H1 (cell line): ENCODE results near the gene PPP1R3F. TPM values are rescaled to one million over a fixed set of nuclear protein-coding genes. Genes with fewer than 3 reads are reported as not detected.

Experiments used
- CTCF ChIA-PET: fragments of 300-600 bp; sonication (Branson Sonifier 250); formaldehyde crosslinking; loops from one replicate; lab custom pipeline; 2021; ENCODE audit not compliant: partially characterized antibody; lab: Charles Lee
- POLR2A ChIA-PET: fragments of 300-600 bp; sonication (Branson Sonifier 250); formaldehyde crosslinking; loops from one replicate; lab custom pipeline; 2021; ENCODE audit warnings: inconsistent platforms; ENCODE audit not compliant: partially characterized antibody; lab: Charles Lee
- DNase-seq, 2 experiments: peaks; one replicate each; pipeline versions ENCODE4 v3.0.0 to v3.0.0-alpha.2; 2010 to 2022; ENCODE audit warnings: low spot score in 2 of 2, low read depth in 1 of 2, mixed read lengths in 1 of 2
- FAIRE-seq: peaks from 2 replicates; lab custom pipeline; 2011; peaks lifted over from hg19 to GRCh38; lab: Jason Lieb, UNC
- H2AFZ ChIP-seq: 2 replicates; pipeline ENCODE4 v1.8.1; 2012; ENCODE audit warnings: low read length, inconsistent platforms
- H2AK5ac ChIP-seq: 2 replicates; pipeline ENCODE4 v1.6.1; 2013; ENCODE audit warnings: low read depth, low read length
- H2BK120ac ChIP-seq: replicated peaks from 2 replicates; pipeline ENCODE3; 2013; ENCODE audit warnings: low read depth, low read length, inconsistent platforms
- H2BK12ac ChIP-seq: 2 replicates; pipeline ENCODE4 v1.6.1; 2013; ENCODE audit warnings: low read depth, low read length
- H2BK15ac ChIP-seq: 2 replicates; pipeline ENCODE4 v1.6.1; 2013; ENCODE audit warnings: low read length
- H2BK20ac ChIP-seq: 2 replicates; pipeline ENCODE4 v1.6.1; 2013; ENCODE audit warnings: low read length
- H2BK5ac ChIP-seq: 2 replicates; pipeline ENCODE4 v1.6.1; 2013; ENCODE audit warnings: low read depth, low read length
- H3K14ac ChIP-seq: 2 replicates; pipeline ENCODE4 v1.6.1; 2013; ENCODE audit warnings: inconsistent platforms; ENCODE audit not compliant: insufficient read length
- H3K18ac ChIP-seq: 2 replicates; pipeline ENCODE4 v1.6.1; 2013; ENCODE audit warnings: low read length; ENCODE audit errors: extremely low read depth
- H3K23ac ChIP-seq: 2 replicates; pipeline ENCODE4 v1.6.1; 2013; ENCODE audit warnings: inconsistent platforms; ENCODE audit not compliant: insufficient read length
- H3K23me2 ChIP-seq: 2 replicates; pipeline ENCODE4 v1.6.1; 2013; ENCODE audit warnings: low read depth, low read length
- H3K27ac ChIP-seq: 2 replicates; pipeline ENCODE4 v1.6.1; 2011; ENCODE audit warnings: low read depth, low read length, inconsistent platforms
- H3K27me3 ChIP-seq, 4 experiments: replicated peaks in 1 of 4; 1 replicate in 1 of 4; 2 replicates in 3 of 4; pipeline versions ENCODE4 v1.6.1 to v1.8.1; 2011 to 2013; ENCODE audit warnings: low read length in 3 of 4, mild to moderate bottlenecking in 3 of 4, inconsistent platforms in 2 of 4, mixed read lengths in 2 of 4, moderate library complexity in 1 of 4; ENCODE audit not compliant: control insufficient read depth in 3 of 4, insufficient read depth in 3 of 4; ENCODE audit errors: extremely low read depth in 1 of 4
- H3K36me3 ChIP-seq, 4 experiments: 2 replicates each; pipeline versions ENCODE4 v1.6.1 to v1.8.1; 2011 to 2013; ENCODE audit warnings: mild to moderate bottlenecking in 4 of 4, low read length in 3 of 4, moderate library complexity in 2 of 4, control low read depth in 1 of 4, inconsistent platforms in 1 of 4; ENCODE audit not compliant: insufficient read depth in 4 of 4, control insufficient read depth in 2 of 4
- H3K4ac ChIP-seq: replicated peaks from 2 replicates; pipeline ENCODE3; 2013; ENCODE audit warnings: low read length, low read depth, mixed read lengths, inconsistent platforms; ENCODE audit not compliant: insufficient read length
- H3K4me1 ChIP-seq, 4 experiments: replicated peaks in 1 of 4; 1 replicate in 1 of 4; 2 replicates in 3 of 4; pipeline versions ENCODE4 v1.6.1 to v1.8.1; 2011 to 2013; ENCODE audit warnings: low read length in 3 of 4, inconsistent platforms in 2 of 4, mixed read lengths in 1 of 4; ENCODE audit not compliant: insufficient read depth in 4 of 4, control insufficient read depth in 3 of 4
- H3K4me2 ChIP-seq, 2 experiments: 2 replicates each; pipeline versions ENCODE4 v1.6.1 to v1.8.1; 2011 to 2013; ENCODE audit warnings: low read depth in 2 of 2, low read length in 2 of 2, control low read depth in 1 of 2, inconsistent platforms in 1 of 2, mild to moderate bottlenecking in 1 of 2; ENCODE audit not compliant: insufficient read depth in 1 of 2
- H3K4me3 ChIP-seq, 4 experiments: fragments of 200-600, 300-600 bp in 1 of 4; sonication (generic), shearing (Covaris generic), sonication (Bioruptor Twin) in 1 of 4; 2 replicates each; pipeline versions ENCODE4 v1.5.1 to v1.8.1; 2011 to 2016; ENCODE audit warnings: low read length in 4 of 4, low read depth in 3 of 4, control low read depth in 2 of 4, inconsistent platforms in 2 of 4, mild to moderate bottlenecking in 2 of 4, mixed read lengths in 1 of 4, moderate library complexity in 1 of 4; ENCODE audit not compliant: insufficient read depth in 2 of 4; ENCODE audit errors: extremely low read depth in 1 of 4
- H3K56ac ChIP-seq: replicated peaks from 2 replicates; pipeline ENCODE3; 2013; ENCODE audit warnings: low read depth, mild to moderate bottlenecking, mixed read lengths, low read length, inconsistent platforms; ENCODE audit not compliant: insufficient read length
- H3K79me1 ChIP-seq: 2 replicates; pipeline ENCODE4 v1.6.1; 2013; ENCODE audit warnings: low read depth, low read length, control low read depth
- H3K79me2 ChIP-seq, 2 experiments: 2 replicates each; pipeline versions ENCODE4 v1.6.1 to v1.8.1; 2012 to 2013; ENCODE audit warnings: low read length in 2 of 2, mild to moderate bottlenecking in 2 of 2, inconsistent platforms in 1 of 2; ENCODE audit not compliant: insufficient read depth in 2 of 2, control insufficient read depth in 1 of 2
- H3K9ac ChIP-seq, 4 experiments: replicated peaks in 1 of 4; 1 replicate in 1 of 4; 2 replicates in 3 of 4; pipeline versions ENCODE4 v1.6.1 to v1.8.1; 2011 to 2013; ENCODE audit warnings: low read depth in 3 of 4, low read length in 3 of 4, control low read depth in 2 of 4, mild to moderate bottlenecking in 2 of 4, moderate library complexity in 2 of 4, inconsistent platforms in 1 of 4; ENCODE audit errors: extremely low read depth in 1 of 4
- H3K9me3 ChIP-seq, 2 experiments: 2 replicates each; pipeline versions ENCODE4 v1.6.1 to v1.8.1; 2012 to 2013; ENCODE audit warnings: mild to moderate bottlenecking in 2 of 2, moderate library complexity in 2 of 2, control low read depth in 1 of 2, inconsistent platforms in 1 of 2, low read depth in 1 of 2, low read length in 1 of 2, mixed read lengths in 1 of 2; ENCODE audit not compliant: insufficient read depth in 2 of 2
- H4K20me1 ChIP-seq, 2 experiments: replicated peaks in 1 of 2; 2 replicates each; pipeline versions ENCODE3 to v1.8.1; 2011 to 2013; ENCODE audit warnings: inconsistent platforms in 2 of 2, low read length in 2 of 2, mild to moderate bottlenecking in 1 of 2; ENCODE audit not compliant: insufficient read depth in 2 of 2, control insufficient read depth in 1 of 2
- H4K5ac ChIP-seq: 2 replicates; pipeline ENCODE4 v1.6.1; 2013; ENCODE audit warnings: low read length, low read depth, mixed read lengths, inconsistent platforms; ENCODE audit not compliant: insufficient read length
- H4K8ac ChIP-seq: 2 replicates; pipeline ENCODE4 v1.8.0; 2013; ENCODE audit warnings: mild to moderate bottlenecking, moderate library complexity, low read length, inconsistent platforms; ENCODE audit not compliant: insufficient read depth; ENCODE audit errors: extremely low read depth
- H4K91ac ChIP-seq: replicated peaks from 2 replicates; pipeline ENCODE3; 2013; ENCODE audit warnings: low read length, mixed read lengths, inconsistent platforms; ENCODE audit not compliant: insufficient read length
- PHF8 ChIP-seq: fragments of 200-600 bp; sonication (generic); conservative IDR thresholded peaks from 2 replicates; pipeline ENCODE4 v1.7.1; 2012; ENCODE audit warnings: low read depth, mild to moderate bottlenecking, inconsistent platforms, low read length, moderate library complexity
- WGBS, 2 experiments: shearing (Covaris generic) in 1 of 2; methylation state at CpG; one replicate each; pipeline versions ENCODE4 v1.1.6 to v1.1.7; 2013 to 2015; ENCODE audit warnings: low lambda C conversion rate in 2 of 2, mixed read lengths in 2 of 2, inconsistent platforms in 1 of 2, low coverage in 1 of 2, missing lambda C conversion rate in 1 of 2; ENCODE audit not compliant: insufficient replicate concordance in 2 of 2, insufficient coverage in 1 of 2, insufficient read length in 1 of 2; ENCODE audit errors: extremely low coverage in 1 of 2, missing lambda C conversion rate in 1 of 2; 5-methylcytosine and 5-hydroxymethylcytosine counted together
- polyA plus RNA-seq, 7 experiments: library from polyadenylated mRNA; depleted of rRNA in 3 of 7; stranded (reverse) in 5 of 7; unstranded in 2 of 7; fragments of >200 nt in 5 of 7; fragments of 200-250 nt in 2 of 7; gene quantifications; 1 replicate in 5 of 7; 2 replicates in 1 of 7; 4 replicates in 1 of 7; pipeline versions ENCODE4 v1.2.1 to v1.2.3, GENCODE V29; 2011 to 2013; ENCODE audit warnings: missing spikeins in 2 of 7, mixed read lengths in 2 of 7
- total RNA-seq: library from RNA; stranded (reverse); fragmentation: NEBNext Ultra II Directional; extraction: Animal tissue kit (Norgen Biotek cat#: 25700); gene quantifications from 2 replicates; pipeline ENCODE4 v1.2.1, GENCODE V29; 2021

PPP1R3F gene
- total and polyA plus RNA-seq, 2 of the 8 experiments (the other 6 are each of a cell fraction or from before 2014, with no cell fraction given) = 5.1 to 6.8 TPM

GRCh38 chrX:49237060-49237459 lies 32.5 kb upstream of the PPP1R3F start:
- H3K27ac ChIP-seq = no peak overlapping the region
- ChIA-PET POLR2A (interaction anchor here (1.4 kb wide), 1 partner anchor 27 kb away, joined by 4 read pairs; the partner anchor contains the start of gene FOXP3), CTCF (no interaction called here)
- H2AK5ac ChIP-seq = no peak overlapping the region
- no peak overlapping the region for H2BK5ac ChIP-seq
- 89% methylated on average over 9 of the region's 9 CpGs; no CpG with 5 or more reads in 1 of the 2 experiments for WGBS, 2 experiments
- H3K9me3 ChIP-seq = no peaks in the 10 kb centered on the region
- H3K4me2 ChIP-seq = no peak overlapping the region
- DNase-seq = no peak
- no peak overlapping the region for H3K14ac ChIP-seq
- no peak overlapping the region for H2BK12ac ChIP-seq
- FAIRE-seq = no peak
- H2BK15ac ChIP-seq = no peak overlapping the region
- no peak overlapping the region for H4K5ac ChIP-seq
- H4K20me1 ChIP-seq = no peaks in the 10 kb centered on the region
- no peak overlapping the region for H4K8ac ChIP-seq
- H3K4ac ChIP-seq = no peak overlapping the region
- H3K18ac ChIP-seq = no peak overlapping the region
- no peaks in the 10 kb centered on the region for H3K36me3 ChIP-seq
- H2AFZ ChIP-seq = no peak overlapping the region
- no peak overlapping the region for H3K56ac ChIP-seq
- H3K79me2 ChIP-seq = no peaks in the 10 kb centered on the region
- no peak overlapping the region for H3K23ac ChIP-seq
- H3K4me1 ChIP-seq = no peaks in the 10 kb centered on the region
- no peaks in the 10 kb centered on the region for H3K27me3 ChIP-seq
- H3K79me1 ChIP-seq = no peaks in the 10 kb centered on the region
- no peak for TF ChIP-seq PHF8
- TF ChIP-seq, all 59 proteins: peak for 0
- Histone ChIP-seq H4K91ac (no peak overlapping the region), H2BK120ac (no peak overlapping the region), H3K9ac (no peak overlapping the region), H3K23me2 (peaks cover 2% of the 10 kb centered on the region; the same call in 1 of the 2 replicates), H2BK20ac (no peak overlapping the region), H3K4me3 (no peak overlapping the region)
